ENCODE results near the gene CFAP92. TPM values are rescaled to one million over a fixed set of nuclear protein-coding genes. Genes with fewer than 3 reads are reported as not detected.
"Not testable (repeated sequence)": the region's sequence is repeated elsewhere in the genome, so short reads cannot be mapped to it uniquely, and the experiment has no call there.

Gene CFAP92
- total and polyA plus RNA-seq, 4 donors = 1.2 to 4.9 (median 2.7) TPM

- Histone ChIP-seq H3K27ac (ENCODE audit: low read depth in 1 of 2, low read length in 1 of 2) (no peak overlapping the region), H3K9me3 (ENCODE audit: control insufficient read depth in 4 of 4, insufficient read depth in 3 of 4, low read length in 3 of 4) (peaks cover 0 to 7% (median under 1%) of the 10 kb centered on the region in 4 donors), H3K9ac (ENCODE audit: insufficient read depth in 1 of 2, low read length in 2 of 2) (no peak overlapping the region), H3K36me3 (ENCODE audit: control insufficient read depth in 4 of 4, insufficient read depth in 4 of 4, low read length in 4 of 4) (no peaks in the 10 kb centered on the region), H3K27me3 (ENCODE audit: control insufficient read depth in 3 of 3, insufficient read depth in 3 of 3, low read length in 2 of 3) (no peaks in the 10 kb centered on the region), H3K4me3 (no peak overlapping the region), H3K4me1 (ENCODE audit: control insufficient read depth in 5 of 5, insufficient read depth in 5 of 5, low read length in 5 of 5) (no peaks in the 10 kb centered on the region)
- 72 to 93% methylated on average over 12 of the region's 12 CpGs for WGBS, 2 donors
- no peak for DNase-seq
- no peak for ATAC-seq (ENCODE audit: insufficient read depth, low FRiP score)
- no peak for TF ChIP-seq CTCF (IDR thresholded peaks at IDR 0.05; ENCODE audit: control extremely low read depth, extremely low read depth)
Observed at GRCh38 chr3:128932516-128933212, 61.2 kb downstream of the CFAP92 start.

- WGBS, 2 donors = 92 to 94% methylated on average over 10 of the region's 10 CpGs
- no peak overlapping the region for H3K9ac ChIP-seq (ENCODE audit: insufficient read depth in 1 of 2, low read length in 2 of 2)
- peaks cover 0 to 12% (median under 1%) of the 10 kb centered on the region in 4 donors for H3K9me3 ChIP-seq (ENCODE audit: control insufficient read depth in 4 of 4, insufficient read depth in 3 of 4, low read length in 3 of 4)
- no peaks in the 10 kb centered on the region for H3K4me1 ChIP-seq (ENCODE audit: control insufficient read depth in 5 of 5, insufficient read depth in 5 of 5, low read length in 5 of 5)
- DNase-seq = no peak
- TF ChIP-seq CTCF (IDR thresholded peaks at IDR 0.05; ENCODE audit: control extremely low read depth, extremely low read depth) = no peak
- ATAC-seq (ENCODE audit: insufficient read depth, low FRiP score) = no peak
- no peak overlapping the region for H3K4me3 ChIP-seq
- H3K27ac ChIP-seq (ENCODE audit: low read depth in 1 of 2, low read length in 1 of 2) = no peak overlapping the region
- no peaks in the 10 kb centered on the region for H3K27me3 ChIP-seq (ENCODE audit: control insufficient read depth in 3 of 3, insufficient read depth in 3 of 3, low read length in 2 of 3)
- H3K36me3 ChIP-seq (ENCODE audit: control insufficient read depth in 4 of 4, insufficient read depth in 4 of 4, low read length in 4 of 4) = no peaks in the 10 kb centered on the region
Observed at GRCh38 chr3:128931046-128931445, 62.8 kb downstream of the CFAP92 start.

GRCh38 chr3:128929364-128929763, 64.5 kb downstream of the CFAP92 start:
- DNase-seq (no peak), ATAC-seq (ENCODE audit: insufficient read depth, low FRiP score) (no peak)

GRCh38 chr3:128923986-128924385, 69.9 kb downstream of the CFAP92 start:
- H3K27ac ChIP-seq (ENCODE audit: low read depth in 1 of 2, low read length in 1 of 2); ATAC-seq (ENCODE audit: insufficient read depth, low FRiP score); DNase-seq; H3K27me3 ChIP-seq (ENCODE audit: control insufficient read depth in 3 of 3, insufficient read depth in 3 of 3, low read length in 2 of 3); H3K4me3 ChIP-seq; H3K9ac ChIP-seq (ENCODE audit: insufficient read depth in 1 of 2, low read length in 2 of 2); H3K36me3 ChIP-seq (ENCODE audit: control insufficient read depth in 4 of 4, insufficient read depth in 4 of 4, low read length in 4 of 4); H3K4me1 ChIP-seq (ENCODE audit: control insufficient read depth in 5 of 5, insufficient read depth in 5 of 5, low read length in 5 of 5): not testable (repeated sequence)
- WGBS, 2 donors = 93 to 95% methylated on average over 6 of the region's 6 CpGs
- H3K9me3 ChIP-seq (ENCODE audit: control insufficient read depth in 4 of 4, insufficient read depth in 3 of 4, low read length in 3 of 4) = peaks cover 0 to 20% (median 3%) of the 10 kb centered on the region in 4 donors

More at GRCh38 chr3:128929364-128929763, 64.5 kb downstream of the CFAP92 start:
- H3K9me3 ChIP-seq (ENCODE audit: control insufficient read depth in 4 of 4, insufficient read depth in 3 of 4, low read length in 3 of 4) = peaks cover 0 to 23% (median 4%) of the 10 kb centered on the region in 4 donors
- no peak overlapping the region for H3K9ac ChIP-seq (ENCODE audit: insufficient read depth in 1 of 2, low read length in 2 of 2)
- no peak for TF ChIP-seq CTCF (IDR thresholded peaks at IDR 0.05; ENCODE audit: control extremely low read depth, extremely low read depth)
- no peaks in the 10 kb centered on the region for H3K36me3 ChIP-seq (ENCODE audit: control insufficient read depth in 4 of 4, insufficient read depth in 4 of 4, low read length in 4 of 4)
- no peaks in the 10 kb centered on the region for H3K4me1 ChIP-seq (ENCODE audit: control insufficient read depth in 5 of 5, insufficient read depth in 5 of 5, low read length in 5 of 5)
- 94 to 98% methylated on average over 3 of the region's 3 CpGs for WGBS, 2 donors
- no peak overlapping the region for H3K27ac ChIP-seq (ENCODE audit: low read depth in 1 of 2, low read length in 1 of 2)
- H3K27me3 ChIP-seq (ENCODE audit: control insufficient read depth in 3 of 3, insufficient read depth in 3 of 3, low read length in 2 of 3) = no peaks in the 10 kb centered on the region
- no peak overlapping the region for H3K4me3 ChIP-seq

Measured in lung (tissue), 12 donors.